SH-SY5Y (cell line): ENCODE data around the gene ITFG2.

ENCODE experiments used
- GATA2 ChIP-seq: IDR thresholded peaks from 2 replicates; pipeline ENCODE4 v1.6.1; 2011; ENCODE audit warnings: mild to moderate bottlenecking, low read depth, low read length
- GATA3 ChIP-seq: IDR thresholded peaks from 2 replicates; pipeline ENCODE4 v1.6.1; 2011; ENCODE audit warnings: low read depth, mild to moderate bottlenecking, low read length, moderate library complexity

GRCh38 chr12:2854669-2855453 is 42.4 kb downstream of the ITFG2 start:
- TF ChIP-seq GATA2 (no peak), GATA3 (no peak)
